ENCODE data around the gene FOXN1. TPM values are rescaled to one million over a fixed set of nuclear protein-coding genes. Genes with fewer than 3 reads are reported as not detected.
A peak's percentile ranks its signal among the peaks of the same experiment; 100 is the strongest.

Gene FOXN1
- total RNA-seq, 2 donors from 2014 or later: 0.52 TPM; not detected in 1

GRCh38 chr17:28488533-28489276, 17.4 kb upstream of the FOXN1 start:
- DNase-seq: no peak
- no peak for TF ChIP-seq CTCF (IDR thresholded peaks at IDR 0.05)
- TF ChIP-seq POLR2A (IDR thresholded peaks at IDR 0.05): no peak
- H3K4me3 ChIP-seq: no peak overlapping the region
- WGBS, 2 donors: 59 to 62% methylated on average over 7 of the region's 7 CpGs
- no peak overlapping the region for H3K27ac ChIP-seq
- no peaks in the 10 kb centered on the region for H3K27me3 ChIP-seq
- H3K9me3 ChIP-seq: no peaks in the 10 kb centered on the region
- intact Hi-C loops (cut with DNase I): no loop called here
- H3K36me3 ChIP-seq (replicated peaks in 1 of 2; ENCODE audit: insufficient read depth in 1 of 2, low read depth in 2 of 2): no peaks in the 10 kb centered on the region
- peaks cover 15% of the 10 kb centered on the region for H3K4me1 ChIP-seq
- ATAC-seq: peak; percentile 10

- no peak overlapping the region for H3K27ac ChIP-seq
- ATAC-seq (no peak), DNase-seq (no peak)
- no peaks in the 10 kb centered on the region for H3K36me3 ChIP-seq (replicated peaks in 1 of 2; ENCODE audit: insufficient read depth in 1 of 2, low read depth in 2 of 2)
- no peak for TF ChIP-seq CTCF (IDR thresholded peaks at IDR 0.05)
- no peak for TF ChIP-seq POLR2A (IDR thresholded peaks at IDR 0.05)
- peaks cover 19% of the 10 kb centered on the region for H3K4me1 ChIP-seq
- no peaks in the 10 kb centered on the region for H3K27me3 ChIP-seq
- no peak overlapping the region for H3K4me3 ChIP-seq
- no peaks in the 10 kb centered on the region for H3K9me3 ChIP-seq
- WGBS, 2 donors: 84 to 100% methylated on average over 1 to 11 of the region's 11 CpGs
- intact Hi-C loops (cut with DNase I): no loop called here
Observed at GRCh38 chr17:28491286-28491685, 14.9 kb upstream of the FOXN1 start.

DNA sequence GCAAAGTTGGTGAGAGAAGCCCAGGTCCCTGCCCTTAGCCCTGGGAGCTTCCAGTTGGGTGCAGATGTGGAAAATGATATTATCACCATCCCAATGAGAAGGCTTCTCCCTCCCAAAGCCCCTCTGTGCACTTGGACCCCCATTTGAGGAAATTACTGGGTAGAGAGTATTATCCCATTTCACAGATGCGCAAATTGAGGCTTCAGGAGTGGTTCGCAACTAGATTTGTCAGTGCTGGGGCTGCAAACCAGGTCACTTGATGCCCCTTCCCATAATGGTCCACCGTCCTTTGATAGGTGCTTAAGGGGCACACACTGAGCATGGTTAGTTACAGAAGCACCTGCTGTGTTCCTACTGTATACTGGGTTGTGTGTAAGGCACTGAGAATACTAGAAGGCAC, 14.3 kb upstream of the FOXN1 start:
- no peaks in the 10 kb centered on the region for H3K27me3 ChIP-seq
- H3K27ac ChIP-seq: no peak overlapping the region
- no peak overlapping the region for H3K4me3 ChIP-seq
- no peak for DNase-seq
- 85 to 87% methylated on average over 3 of the region's 3 CpGs for WGBS, 2 donors
- H3K4me1 ChIP-seq: peaks cover 24% of the 10 kb centered on the region
- TF ChIP-seq CTCF (IDR thresholded peaks at IDR 0.05): no peak
- no peak for TF ChIP-seq POLR2A (IDR thresholded peaks at IDR 0.05)
- no peaks in the 10 kb centered on the region for H3K36me3 ChIP-seq (replicated peaks in 1 of 2; ENCODE audit: insufficient read depth in 1 of 2, low read depth in 2 of 2)
- H3K9me3 ChIP-seq: no peaks in the 10 kb centered on the region
- intact Hi-C loops (cut with DNase I): loop anchor here (2.0 kb wide), 1 partner anchor 51 kb away; no protein-coding TSS in a partner anchor
- no peak for ATAC-seq

GRCh38 chr17:28492352-28493310, 13.5 kb upstream of the FOXN1 start:
- intact Hi-C loops (cut with DNase I): loop anchor here (2.0 kb wide), 1 partner anchor 50 kb away; no protein-coding TSS in a partner anchor
- no peak for TF ChIP-seq POLR2A (IDR thresholded peaks at IDR 0.05)
- no peak for TF ChIP-seq CTCF (IDR thresholded peaks at IDR 0.05)
- peaks cover 32% of the 10 kb centered on the region for H3K4me1 ChIP-seq
- H3K27ac ChIP-seq: no peak overlapping the region
- WGBS, 2 donors: 50 to 54% methylated on average over 4 of the region's 4 CpGs
- H3K9me3 ChIP-seq: no peaks in the 10 kb centered on the region
- no peaks in the 10 kb centered on the region for H3K27me3 ChIP-seq
- no peak overlapping the region for H3K4me3 ChIP-seq
- ATAC-seq: no peak
- no peaks in the 10 kb centered on the region for H3K36me3 ChIP-seq (replicated peaks in 1 of 2; ENCODE audit: insufficient read depth in 1 of 2, low read depth in 2 of 2)
- no peak for DNase-seq

All from body of pancreas (tissue), 4 donors.